ENCODE data around the gene ADAMTS6.

GRCh38 chr5:65137631-65138030, 344.1 kb downstream of the ADAMTS6 start:
- TF ChIP-seq CTCF (IDR thresholded peaks at IDR 0.05; ENCODE audit: insufficient read depth, low read length, poor library complexity, severe bottlenecking) (no peak), EZH2phosphoT487 (conservative IDR thresholded peaks at IDR 0.05; ENCODE audit: low read length) (no peak)

All from SU-DHL-6 (cell line).